ENCODE data around the gene TAL2. TPM values are rescaled to one million over a fixed set of nuclear protein-coding genes. Genes with fewer than 3 reads are reported as not detected.

TAL2 gene
- total RNA-seq, 1 donor from 2014 or later, result not detected

DNA sequence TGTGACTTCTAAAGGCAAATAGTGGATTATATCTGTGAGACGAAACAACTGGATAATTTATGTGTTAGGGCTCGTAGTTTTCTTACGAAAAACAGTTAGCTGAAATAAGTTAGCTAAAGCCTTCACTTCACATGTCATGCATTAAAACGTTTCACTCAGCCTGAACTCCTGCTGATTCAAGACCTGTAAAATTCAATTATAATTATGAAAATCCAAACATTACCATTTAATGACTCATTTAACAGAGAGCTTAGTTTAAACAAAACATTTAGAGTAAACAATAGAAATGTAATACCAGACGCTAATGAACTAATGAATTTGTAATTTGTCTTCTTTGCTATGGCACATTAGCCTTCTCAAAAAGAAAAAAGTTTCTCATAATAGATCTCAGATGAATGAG, 1.7 kb downstream of the TAL2 start:
- Histone ChIP-seq H3K9me3 (no peaks in the 10 kb centered on the region), H3K4me1 (no peaks in the 10 kb centered on the region), H3K27ac (no peak overlapping the region), H3K27me3 (ENCODE audit: low read depth) (peaks cover 3% of the 10 kb centered on the region), H3K4me3 (no peak overlapping the region), H3K36me3 (no peaks in the 10 kb centered on the region)
- intact Hi-C loops (cut with DNase I), result no loop called here
- DNase-seq, result no peak
- no peak for ATAC-seq
- TF ChIP-seq, protein P1, sequence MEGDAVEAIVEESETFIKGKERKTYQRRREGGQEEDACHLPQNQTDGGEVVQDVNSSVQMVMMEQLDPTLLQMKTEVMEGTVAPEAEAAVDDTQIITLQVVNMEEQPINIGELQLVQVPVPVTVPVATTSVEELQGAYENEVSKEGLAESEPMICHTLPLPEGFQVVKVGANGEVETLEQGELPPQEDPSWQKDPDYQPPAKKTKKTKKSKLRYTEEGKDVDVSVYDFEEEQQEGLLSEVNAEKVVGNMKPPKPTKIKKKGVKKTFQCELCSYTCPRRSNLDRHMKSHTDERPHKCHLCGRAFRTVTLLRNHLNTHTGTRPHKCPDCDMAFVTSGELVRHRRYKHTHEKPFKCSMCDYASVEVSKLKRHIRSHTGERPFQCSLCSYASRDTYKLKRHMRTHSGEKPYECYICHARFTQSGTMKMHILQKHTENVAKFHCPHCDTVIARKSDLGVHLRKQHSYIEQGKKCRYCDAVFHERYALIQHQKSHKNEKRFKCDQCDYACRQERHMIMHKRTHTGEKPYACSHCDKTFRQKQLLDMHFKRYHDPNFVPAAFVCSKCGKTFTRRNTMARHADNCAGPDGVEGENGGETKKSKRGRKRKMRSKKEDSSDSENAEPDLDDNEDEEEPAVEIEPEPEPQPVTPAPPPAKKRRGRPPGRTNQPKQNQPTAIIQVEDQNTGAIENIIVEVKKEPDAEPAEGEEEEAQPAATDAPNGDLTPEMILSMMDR (IDR thresholded peaks at IDR 0.05), result no peak

DNA sequence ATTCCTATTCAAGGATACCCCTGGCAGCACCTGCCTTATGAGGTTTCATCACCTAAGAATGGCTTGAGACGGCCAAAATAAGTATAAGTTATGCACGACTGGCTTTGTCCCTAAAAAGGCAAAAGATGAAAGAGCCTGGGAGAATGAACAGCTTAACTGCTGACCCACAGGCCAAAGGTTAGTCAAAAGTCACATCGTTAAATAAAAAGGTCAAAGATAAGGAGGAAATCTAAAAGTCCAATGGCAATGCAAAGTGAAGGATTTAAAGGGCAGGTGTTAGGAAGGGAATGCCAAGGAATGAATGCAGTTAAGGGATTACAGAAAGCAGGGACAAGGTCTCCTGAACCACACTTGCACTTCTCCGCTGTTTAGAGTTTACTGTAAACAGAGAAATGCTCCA, 5.6 kb downstream of the TAL2 start:
- no peaks in the 10 kb centered on the region for H3K4me1 ChIP-seq
- ATAC-seq (no peak), DNase-seq (no peak)
- intact Hi-C loops (cut with DNase I), result no loop called here
- H3K27me3 ChIP-seq (ENCODE audit: low read depth), result no peaks in the 10 kb centered on the region
- no peaks in the 10 kb centered on the region for H3K9me3 ChIP-seq
- H3K27ac ChIP-seq, result no peak overlapping the region
- no peaks in the 10 kb centered on the region for H3K36me3 ChIP-seq
- H3K4me3 ChIP-seq, result no peak overlapping the region
- TF ChIP-seq, protein P1 (IDR thresholded peaks at IDR 0.05), result no peak

DNA sequence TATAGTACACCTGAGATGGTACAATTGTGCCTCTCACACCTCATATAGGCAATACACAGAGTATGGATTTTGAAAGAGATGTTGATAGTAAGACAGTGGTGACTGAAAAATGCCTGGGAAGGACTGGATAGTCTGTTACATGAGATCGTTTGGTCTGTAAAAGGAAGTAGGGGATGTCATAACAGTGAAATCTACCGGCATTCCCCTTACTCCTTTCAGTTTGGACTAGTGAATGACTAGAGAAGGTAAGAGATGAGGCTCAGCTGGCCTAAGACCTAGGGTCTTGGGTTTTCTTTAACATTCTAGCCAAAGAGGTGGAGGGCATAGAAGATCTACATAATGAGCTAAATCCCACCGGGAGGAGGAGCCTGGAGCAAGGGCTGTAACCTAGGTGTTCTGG, 8.1 kb downstream of the TAL2 start:
- DNase-seq (no peak), ATAC-seq (no peak)
- intact Hi-C loops (cut with DNase I), result no loop called here
- no peaks in the 10 kb centered on the region for H3K4me1 ChIP-seq
- H3K4me3 ChIP-seq, result no peak overlapping the region
- peaks cover 3% of the 10 kb centered on the region for H3K27me3 ChIP-seq (ENCODE audit: low read depth)
- no peaks in the 10 kb centered on the region for H3K36me3 ChIP-seq
- TF ChIP-seq, protein P1 (IDR thresholded peaks at IDR 0.05), result no peak
- no peak overlapping the region for H3K27ac ChIP-seq
- H3K9me3 ChIP-seq, result no peaks in the 10 kb centered on the region

DNA sequence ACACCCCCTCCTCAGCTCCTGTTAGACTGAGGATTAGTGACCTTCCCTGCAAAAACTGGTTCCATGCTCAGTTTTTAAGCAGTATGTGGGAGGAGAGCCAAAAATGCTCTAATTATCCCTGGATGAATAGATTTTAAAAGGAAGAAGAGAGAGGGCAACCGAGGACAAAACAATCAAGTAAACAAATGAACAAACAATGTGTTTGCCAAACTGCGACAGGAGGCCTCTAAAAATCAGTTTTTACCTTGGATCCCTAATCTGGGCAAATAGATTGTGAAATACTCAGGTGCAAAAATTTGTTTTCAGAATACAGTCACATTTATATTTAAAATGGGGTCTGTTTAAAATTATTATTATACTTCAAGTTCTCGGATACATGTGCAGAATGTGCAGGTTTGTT, 8.5 kb downstream of the TAL2 start:
- DNase-seq (no peak), ATAC-seq (no peak)
- Histone ChIP-seq H3K36me3 (no peaks in the 10 kb centered on the region), H3K27me3 (ENCODE audit: low read depth) (peaks cover 3% of the 10 kb centered on the region), H3K9me3 (no peaks in the 10 kb centered on the region), H3K4me1 (no peaks in the 10 kb centered on the region), H3K4me3 (no peak overlapping the region), H3K27ac (no peak overlapping the region)
- TF ChIP-seq, protein P1 (IDR thresholded peaks at IDR 0.05), result no peak
- intact Hi-C loops (cut with DNase I), result no loop called here

DNA sequence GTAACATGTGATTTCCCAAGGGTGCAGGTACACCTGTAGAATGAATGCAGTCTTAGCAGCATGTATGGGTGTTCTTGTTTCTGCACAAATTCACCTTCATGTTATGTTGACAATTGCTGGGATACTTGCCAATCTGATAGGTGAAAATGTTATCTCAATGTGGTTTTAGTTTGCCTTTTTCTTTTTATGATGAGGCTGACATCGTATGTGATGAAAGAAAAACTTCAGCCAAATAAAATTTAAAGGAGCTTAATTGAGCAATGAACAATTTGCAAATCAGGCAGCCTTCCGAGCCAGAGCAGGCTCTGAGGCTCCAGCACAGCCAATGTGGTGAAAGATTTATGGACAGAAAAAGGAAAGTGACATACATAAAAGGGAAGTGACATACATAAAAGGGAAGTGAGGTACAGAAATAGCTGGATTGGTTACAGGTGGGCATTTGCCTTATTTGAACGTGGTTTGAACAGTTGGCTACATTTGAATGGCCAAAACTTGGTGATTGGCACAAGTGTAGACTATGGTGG, 10.5 kb downstream of the TAL2 start:
- TF ChIP-seq, protein P1 (IDR thresholded peaks at IDR 0.05), result no peak
- H3K36me3 ChIP-seq, result no peaks in the 10 kb centered on the region
- intact Hi-C loops (cut with DNase I), result no loop called here
- no peak overlapping the region for H3K27ac ChIP-seq
- no peaks in the 10 kb centered on the region for H3K9me3 ChIP-seq
- DNase-seq (no peak), ATAC-seq (no peak)
- no peaks in the 10 kb centered on the region for H3K4me1 ChIP-seq
- H3K4me3 ChIP-seq, result no peak overlapping the region
- peaks cover 3% of the 10 kb centered on the region for H3K27me3 ChIP-seq (ENCODE audit: low read depth)
